ENCODE results near the gene DNAJC11.

GRCh38 chr1:6672558-6672957 is 29.1 kb downstream of the DNAJC11 start:
- TF ChIP-seq CSDC2 (CRISPR knock-in tag; IDR thresholded peaks at IDR 0.05) (no peak), CREB5 (CRISPR knock-in tag; IDR thresholded peaks at IDR 0.05; ENCODE audit: low read depth) (0 out of 2 replicates have a peak, but pooled peaks have one; percentile 46), ESRRG (CRISPR knock-in tag; IDR thresholded peaks at IDR 0.05) (peak; percentile 62; the same call in 1 of the 2 replicates), ZNF70 (CRISPR knock-in tag; IDR thresholded peaks at IDR 0.05) (0 out of 2 replicates have a peak, but pooled peaks have one; percentile 13)
